GM19372 (cell line): ENCODE measurements around the gene SLC34A3.
"Not testable (repeated sequence)": the region's sequence is repeated elsewhere in the genome, so short reads cannot be mapped to it uniquely, and the experiment has no call there.

Experiments
- ATAC-seq: cut with Tn5 transposase; IDR thresholded peaks from one replicate; pipeline ENCODE4 v1.9.1; 2021; ENCODE audit warnings: mild to moderate bottlenecking, low read depth, moderate library complexity; ENCODE audit not compliant: unreplicated experiment

The SLC34A3 gene

GRCh38 chr9:137228506-137228967 lies 2.2 kb upstream of the SLC34A3 start:
- ATAC-seq = no peak

- no peak for ATAC-seq
Observed at GRCh38 chr9:137228968-137229896, 1.5 kb upstream of the SLC34A3 start.

GRCh38 chr9:137229903-137230704 lies 597 bp upstream of the SLC34A3 start:
- ATAC-seq = no peak

DNA sequence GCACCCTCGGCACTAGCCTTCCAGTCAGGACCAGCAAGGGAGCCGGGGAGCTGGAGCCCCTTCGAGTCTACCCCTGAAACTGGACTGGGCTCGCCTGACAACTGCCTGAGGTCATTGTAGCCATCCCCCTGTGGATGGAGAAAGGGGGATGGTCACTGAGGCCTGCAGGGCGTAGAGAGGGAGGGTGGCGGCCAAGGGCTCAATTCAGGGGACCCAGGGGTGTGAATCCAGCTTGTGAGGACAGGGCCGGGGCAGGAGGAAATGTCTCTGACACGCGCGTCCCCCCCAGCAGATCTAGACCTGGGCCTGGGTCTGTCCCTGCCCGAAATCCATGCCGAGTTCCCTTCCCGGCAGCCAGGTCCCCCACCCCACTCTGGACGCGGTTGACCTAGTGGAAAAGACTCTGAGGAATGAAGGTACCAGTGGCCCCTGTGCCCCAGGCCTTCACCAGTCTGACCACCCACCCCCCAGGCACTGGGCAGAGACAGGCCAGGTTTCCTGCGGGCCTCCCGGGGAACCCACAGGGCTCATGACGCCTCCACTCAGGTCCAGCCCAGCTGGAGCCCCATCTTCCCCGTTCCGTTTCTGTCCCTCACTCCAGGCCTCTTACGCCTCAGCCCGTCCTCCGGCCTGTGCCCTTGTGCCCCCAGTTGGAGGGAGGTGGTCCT lies 805 bp downstream of the SLC34A3 start:
- no peak for ATAC-seq

DNA sequence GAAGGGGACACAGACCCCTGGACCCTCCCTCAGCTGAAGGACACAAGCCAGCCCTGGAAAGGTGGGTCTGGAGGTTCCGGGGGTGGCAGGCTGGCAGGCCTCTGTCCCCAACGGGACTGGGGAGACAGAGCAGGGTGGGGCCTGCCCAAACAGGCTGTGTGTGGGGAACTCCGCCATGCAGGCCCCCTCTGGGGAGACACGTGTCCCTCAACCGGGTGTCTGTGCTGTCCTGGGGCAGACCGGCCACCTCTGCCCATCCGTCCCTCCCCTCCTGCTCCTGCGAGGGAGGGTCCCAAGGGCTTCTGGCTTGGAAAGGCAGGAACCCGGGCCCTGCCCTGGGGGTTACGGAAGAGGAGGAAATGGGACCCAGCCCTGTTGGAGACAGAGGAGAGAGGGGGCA lies 1.4 kb downstream of the SLC34A3 start:
- no peak for ATAC-seq

DNA sequence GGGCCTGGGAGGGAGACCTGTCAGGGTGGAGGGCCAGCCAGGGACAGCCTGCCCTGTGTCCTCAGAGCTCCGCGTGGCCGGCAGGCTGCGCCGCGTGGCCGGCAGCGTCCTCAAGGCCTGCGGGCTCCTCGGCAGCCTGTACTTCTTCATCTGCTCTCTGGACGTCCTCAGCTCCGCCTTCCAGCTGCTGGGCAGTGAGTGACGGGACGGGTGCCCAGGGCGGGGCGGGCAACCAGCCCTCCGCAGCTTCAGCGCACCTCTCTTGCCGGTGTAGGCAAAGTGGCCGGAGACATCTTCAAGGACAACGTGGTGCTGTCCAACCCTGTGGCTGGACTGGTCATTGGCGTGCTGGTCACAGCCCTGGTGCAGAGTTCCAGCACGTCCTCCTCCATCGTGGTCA lies 1.8 kb downstream of the SLC34A3 start:
- ATAC-seq = no peak

GRCh38 chr9:137233143-137233980 lies 2.7 kb downstream of the SLC34A3 start:
- ATAC-seq = no peak

- ATAC-seq = no peak
Observed at GRCh38 chr9:137234055-137234697, 3.5 kb downstream of the SLC34A3 start.

- no peak for ATAC-seq
Observed at GRCh38 chr9:137234758-137235423, 4.2 kb downstream of the SLC34A3 start.

GRCh38 chr9:137235424-137236237 lies 4.9 kb downstream of the SLC34A3 start:
- ATAC-seq = no peak

GRCh38 chr9:137236238-137236935 lies 5.7 kb downstream of the SLC34A3 start:
- no peak for ATAC-seq

DNA sequence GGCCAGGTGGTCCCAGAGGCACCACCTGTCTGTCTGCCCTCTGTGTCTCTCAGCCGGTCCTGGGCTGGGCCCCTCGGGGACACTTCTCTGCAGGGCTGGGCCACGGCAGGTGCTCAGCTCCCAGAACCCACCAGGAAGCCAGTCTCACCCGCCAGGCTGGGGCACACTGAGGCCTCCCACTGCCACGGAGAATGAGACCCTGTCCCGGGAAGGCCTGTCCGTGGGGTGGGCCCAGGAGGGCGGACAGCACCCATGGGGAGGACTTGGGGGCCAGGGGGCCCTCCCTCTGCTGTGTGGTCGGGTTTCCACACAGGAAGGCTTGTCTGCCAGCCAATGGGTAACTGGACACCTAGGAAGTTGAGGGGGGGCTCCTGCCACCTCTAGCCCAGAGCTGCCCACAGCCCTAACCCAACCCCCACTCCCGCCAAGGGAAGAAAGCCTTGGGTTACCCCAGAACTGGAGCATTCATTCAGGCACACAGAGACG lies 6.3 kb downstream of the SLC34A3 start:
- no peak for ATAC-seq

GRCh38 chr9:137237759-137238726 lies 7.3 kb downstream of the SLC34A3 start:
- no peak for ATAC-seq

- not testable (repeated sequence) for ATAC-seq
Observed at GRCh38 chr9:137239541-137240200, 9.0 kb downstream of the SLC34A3 start.

GRCh38 chr9:137240318-137240840 lies 9.7 kb downstream of the SLC34A3 start:
- ATAC-seq = peak; percentile 13
